HG03045 (cell line): ENCODE data around the gene ALDH3A2.

ENCODE experiments used
- ATAC-seq: cut with Tn5 transposase; IDR thresholded peaks from one replicate; pipeline ENCODE4 v1.9.1; 2021; ENCODE audit warnings: mild to moderate bottlenecking, moderate library complexity; ENCODE audit not compliant: unreplicated experiment

Gene ALDH3A2

GRCh38 chr17:19713901-19714361 is 65.4 kb downstream of the ALDH3A2 start:
- ATAC-seq, result no peak

DNA sequence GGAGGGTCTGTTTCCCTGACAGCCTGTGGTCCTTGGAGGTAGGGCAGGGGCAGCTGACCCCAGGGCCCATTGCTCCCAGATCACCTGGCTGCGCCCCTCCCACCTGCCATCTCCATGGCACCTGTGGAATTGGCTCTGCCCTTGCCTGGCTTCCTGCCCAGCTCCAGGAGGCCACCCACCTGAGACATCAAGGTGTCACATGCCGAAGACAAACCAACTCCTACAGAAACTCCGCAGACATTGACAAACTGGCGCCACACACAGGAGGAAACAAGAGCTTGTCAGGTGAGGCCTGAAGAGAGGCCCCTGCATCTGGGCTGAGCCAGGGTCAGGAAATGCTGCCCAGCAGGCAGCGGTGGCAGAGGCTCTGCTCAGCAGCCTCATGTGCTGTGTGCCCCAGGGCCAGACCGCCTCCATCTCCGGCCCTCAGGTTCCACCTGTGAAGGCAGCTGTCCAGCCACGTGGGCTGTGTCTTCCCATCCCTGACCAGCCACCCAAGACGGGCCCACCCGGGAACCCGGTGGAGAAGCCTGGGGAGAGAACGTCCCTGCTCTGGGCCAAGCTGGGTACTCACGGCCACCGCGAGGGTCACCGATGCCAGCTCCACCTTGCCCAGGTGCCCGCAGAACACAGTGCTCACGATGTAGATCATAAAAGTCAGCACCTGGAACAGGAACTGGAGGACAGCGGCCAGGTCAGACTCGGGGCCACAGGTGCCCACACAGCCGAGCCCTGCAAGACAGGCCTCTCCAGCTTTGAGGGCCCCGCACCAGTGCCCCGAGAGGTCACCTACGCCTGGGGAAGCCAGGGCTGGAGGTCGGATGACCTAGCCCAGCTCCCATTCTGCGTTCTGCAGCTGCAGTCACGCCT is 66.2 kb downstream of the ALDH3A2 start:
- ATAC-seq, result no peak

DNA sequence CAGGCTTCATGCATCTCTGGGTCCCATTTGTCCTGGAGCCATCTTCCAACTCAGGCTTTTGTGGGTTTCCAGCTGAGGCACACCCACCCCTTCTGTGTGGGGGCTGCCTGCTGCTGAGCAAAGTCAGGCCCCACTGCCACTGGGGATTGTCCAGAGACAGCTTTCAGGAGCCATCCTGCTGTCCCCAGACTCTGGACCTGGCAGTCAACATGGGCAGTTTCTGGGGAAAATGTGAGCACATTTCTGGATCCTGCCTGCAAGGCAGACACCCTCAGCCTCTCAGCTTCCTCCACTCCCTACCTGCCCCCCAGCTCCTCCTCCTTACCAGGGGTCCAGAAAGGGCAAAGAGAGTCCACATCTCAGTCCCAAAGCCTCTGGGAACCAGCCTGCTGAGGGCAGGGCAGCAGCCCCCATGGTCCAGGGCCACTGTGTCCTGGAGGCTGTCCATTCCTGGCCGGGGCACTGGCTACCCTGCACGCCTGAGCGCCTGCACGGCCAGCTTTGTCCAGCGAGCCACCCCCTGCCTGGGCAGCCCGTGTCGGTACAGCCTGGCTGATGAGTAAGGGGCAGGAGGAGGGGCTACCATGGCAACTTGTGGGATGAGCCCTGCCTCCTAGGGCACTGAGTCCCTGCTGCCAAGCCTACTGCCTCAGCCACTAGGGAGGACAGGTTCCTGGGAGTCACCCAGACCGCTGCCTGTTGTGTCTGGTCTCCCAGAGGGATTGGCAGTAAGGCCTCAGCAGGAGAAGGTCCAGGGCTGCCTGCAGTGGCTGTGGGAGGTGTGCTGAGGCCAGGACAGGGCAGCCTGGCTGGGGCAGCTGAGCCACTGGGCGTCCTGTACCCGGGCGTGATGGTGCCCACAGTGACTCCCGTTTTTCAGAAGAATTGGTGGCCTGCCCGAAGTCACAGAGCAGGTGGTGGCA is 67.8 kb downstream of the ALDH3A2 start, which contains the start of gene SLC47A2:
Gene SLC47A2, minus strand, starts transcription at position 477 of the 923 bp plus-strand sequence. Its CDS starts 29 bp downstream, at position 448.
- no peak for ATAC-seq

DNA sequence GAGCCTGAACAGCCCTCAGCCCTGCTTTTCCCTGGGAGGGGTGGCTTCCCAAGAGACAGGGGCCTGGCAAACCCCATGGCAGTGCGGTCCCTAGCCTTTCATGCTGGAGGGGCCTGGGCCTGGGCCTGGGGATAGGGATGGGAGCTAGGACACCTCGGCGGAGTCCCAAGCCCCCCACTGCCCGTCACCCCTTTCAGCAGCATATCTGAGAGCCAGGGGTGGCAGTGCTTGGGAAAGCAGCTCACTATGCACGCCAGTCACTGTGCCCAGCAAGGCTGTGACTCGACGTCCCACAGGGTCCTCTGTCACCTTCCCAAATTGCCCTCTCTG is 68.4 kb downstream of the ALDH3A2 start:
- ATAC-seq, result no peak

GRCh38 chr17:19717411-19717908 is 68.9 kb downstream of the ALDH3A2 start:
- no peak for ATAC-seq

- no peak for ATAC-seq
These were observed 69.6 kb downstream of the ALDH3A2 start for GRCh38 chr17:19718041-19718612.

GRCh38 chr17:19718613-19719354 is 70.2 kb downstream of the ALDH3A2 start:
- ATAC-seq, result no peak

DNA sequence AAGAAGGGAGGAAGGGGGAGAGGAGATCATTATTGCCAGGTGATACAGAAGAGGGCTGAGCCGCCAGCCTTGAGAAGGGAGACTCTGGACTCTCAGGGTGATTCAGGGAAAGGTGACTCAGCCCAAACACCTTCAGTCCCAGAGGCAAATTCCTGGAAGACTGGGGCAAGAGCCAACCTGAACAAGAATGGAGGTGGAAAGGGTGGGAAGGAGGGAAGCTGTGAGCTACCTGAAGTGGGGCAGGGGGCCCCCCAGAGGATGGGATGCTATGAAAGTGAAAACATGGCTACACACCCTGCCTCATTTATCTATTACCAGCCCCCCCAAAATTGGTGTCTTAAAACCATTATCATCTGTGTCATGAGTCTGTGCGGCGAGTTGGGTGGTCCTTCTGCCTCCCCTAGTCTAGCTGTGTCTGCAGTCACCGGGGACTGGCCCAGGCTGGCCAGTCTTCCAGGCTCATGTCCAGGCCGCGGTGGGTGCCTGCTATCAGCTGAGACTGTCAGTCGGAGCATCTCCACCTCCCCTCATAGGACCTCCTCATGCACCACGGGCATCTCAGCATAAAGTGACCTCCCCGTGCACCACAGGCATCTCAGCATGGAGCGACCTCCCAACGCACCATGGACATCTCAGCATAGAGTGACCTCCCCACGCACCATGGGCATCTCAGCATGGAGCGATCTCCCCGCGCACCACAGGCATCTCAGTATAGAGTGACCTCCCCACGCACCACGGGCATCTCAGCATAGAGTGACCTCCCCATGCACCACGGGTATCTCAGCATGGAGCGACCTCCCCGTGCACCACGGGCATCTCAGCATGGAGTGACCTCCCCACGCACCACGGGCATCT is 71.0 kb downstream of the ALDH3A2 start:
- no peak for ATAC-seq

GRCh38 chr17:19720210-19720475 is 71.6 kb downstream of the ALDH3A2 start:
- ATAC-seq, result no peak

DNA sequence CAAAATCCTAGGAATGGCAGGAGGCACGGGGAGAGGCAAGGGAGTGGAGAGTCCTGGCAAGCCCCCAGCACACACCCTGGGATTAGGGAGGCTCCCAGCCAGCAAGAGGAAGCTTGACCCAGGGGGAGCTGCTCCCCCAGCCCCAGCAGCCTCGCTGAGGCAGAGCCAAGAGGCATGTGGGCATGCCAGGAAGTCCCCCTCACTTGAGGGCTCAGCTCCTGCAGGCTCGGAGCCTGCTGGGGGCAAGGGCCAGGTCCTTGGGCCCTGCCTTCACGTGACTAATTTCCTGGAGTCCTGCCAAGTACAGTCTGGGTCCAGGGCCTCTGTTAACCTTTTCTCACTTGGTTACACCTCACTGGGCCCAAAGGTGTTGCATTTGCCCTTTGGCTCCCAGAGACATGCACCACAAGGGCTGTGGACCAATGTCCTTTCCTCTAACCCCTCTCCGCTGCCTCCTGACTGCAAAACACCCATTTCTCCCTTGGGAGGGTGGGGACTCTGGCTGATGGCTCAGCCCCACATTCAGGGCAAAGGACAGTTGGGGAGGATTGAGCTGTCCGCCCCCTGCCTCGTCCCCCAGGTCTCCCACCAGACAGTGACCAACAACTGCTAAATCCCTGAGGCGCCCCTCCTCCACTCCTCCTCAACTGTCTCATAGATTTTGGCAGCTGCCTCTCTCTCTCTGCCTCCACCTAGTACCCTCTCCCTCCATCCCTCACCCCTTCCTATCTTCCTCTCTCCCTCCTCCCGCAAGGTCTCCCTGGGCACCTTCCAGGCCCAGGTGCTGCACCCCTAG is 72.3 kb downstream of the ALDH3A2 start:
- no peak for ATAC-seq

DNA sequence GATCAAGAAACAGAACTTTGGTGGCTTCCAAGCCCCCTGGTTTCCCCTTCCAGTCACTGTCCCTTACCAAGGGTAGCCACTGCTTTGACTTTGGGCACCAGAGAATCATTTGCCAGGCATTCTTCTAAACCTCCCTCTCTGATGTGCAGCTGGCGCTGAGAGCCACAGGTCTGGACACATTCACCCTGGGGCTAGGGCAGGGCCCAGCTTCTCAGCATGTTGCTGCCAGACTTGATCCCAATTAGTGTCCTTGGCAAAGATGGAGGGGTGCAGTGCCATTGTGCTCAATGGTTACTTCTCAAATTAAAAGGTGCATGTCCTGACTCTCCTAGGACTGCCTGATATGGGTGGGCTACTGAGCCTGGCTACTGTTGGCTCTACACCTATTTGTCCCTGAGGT is 75.4 kb downstream of the ALDH3A2 start:
- ATAC-seq, result no peak

DNA sequence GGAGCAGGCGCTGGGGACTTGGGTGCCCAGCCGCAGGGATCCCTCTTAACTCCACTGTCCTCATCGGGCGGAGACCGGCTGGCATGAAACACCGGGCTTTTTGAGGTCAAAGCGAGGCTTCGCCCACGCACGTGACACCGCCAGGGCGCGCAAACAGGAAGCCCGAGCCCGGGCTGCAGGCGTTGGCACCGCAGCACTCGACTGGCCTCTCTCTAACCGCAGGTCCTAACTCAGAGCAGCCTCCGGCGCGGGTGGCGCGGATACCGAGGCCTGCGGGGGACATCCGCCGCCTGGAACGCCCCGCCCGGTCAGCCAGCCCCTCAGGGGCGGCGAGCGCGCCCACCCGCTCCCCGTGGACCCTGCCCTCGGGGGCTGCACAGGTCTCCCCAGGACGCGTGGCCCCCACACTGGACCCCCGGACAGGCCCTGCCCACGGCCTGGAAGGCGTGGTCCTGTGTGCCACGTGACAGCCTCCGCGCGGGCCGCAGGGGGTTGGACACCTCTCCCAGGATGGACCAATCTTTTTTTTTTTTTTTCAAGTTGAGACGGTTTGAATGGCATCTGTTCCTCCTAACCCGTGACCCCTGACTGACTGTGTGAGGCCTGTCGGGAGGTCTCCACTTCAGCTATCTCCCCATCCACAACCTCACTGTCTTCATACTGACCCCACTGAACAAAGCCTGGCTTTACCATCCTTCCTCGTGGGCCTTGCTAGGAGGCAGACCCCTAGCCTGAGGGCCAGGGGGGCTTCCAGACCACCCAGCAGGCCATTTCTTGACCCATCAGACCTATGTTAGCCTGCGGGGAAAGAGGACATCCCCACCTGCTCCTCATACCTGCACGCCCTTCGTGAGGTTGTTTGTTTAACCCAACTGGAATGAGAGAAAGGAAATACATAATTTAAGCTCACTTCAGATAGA is 76.2 kb downstream of the ALDH3A2 start:
- ATAC-seq, result no peak

- ATAC-seq, result no peak
These were observed 76.9 kb downstream of the ALDH3A2 start for GRCh38 chr17:19725486-19725885.

- no peak for ATAC-seq
These were observed 78.3 kb downstream of the ALDH3A2 start for GRCh38 chr17:19726631-19727376.
